DND-41 (cell line): ENCODE measurements around the gene RABAC1.

Experiments
- ATAC-seq: fragments of 200-7000 bp; cut with Tn5 transposase; 3 replicates; pipeline ENCODE4 v1.9.1; 2021; ENCODE audit warnings: low read depth; ENCODE audit not compliant: insufficient read depth
- DNase-seq: peaks from one replicate; pipeline ENCODE4 v3.0.0-alpha.2; 2020
- H2AFZ ChIP-seq: 2 replicates; pipeline ENCODE4 v1.6.0; 2012; ENCODE audit warnings: low read depth, low read length
- H3K27ac ChIP-seq: 2 replicates; pipeline ENCODE4 v1.5.1; 2012; ENCODE audit warnings: low read length, inconsistent platforms
- H3K27me3 ChIP-seq: fragments of 200-600 bp; sonication (generic); 2 replicates; pipeline ENCODE4 v1.6.0; 2012; ENCODE audit warnings: low read length, mild to moderate bottlenecking, inconsistent platforms; ENCODE audit not compliant: insufficient read depth, poor library complexity
- H3K36me3 ChIP-seq: 2 replicates; pipeline ENCODE4 v1.5.1; 2012; ENCODE audit warnings: low read length, inconsistent platforms; ENCODE audit not compliant: insufficient read depth
- H3K4me1 ChIP-seq: 2 replicates; pipeline ENCODE4 v1.5.1; 2012; ENCODE audit warnings: mild to moderate bottlenecking, low read length; ENCODE audit not compliant: insufficient read depth
- H3K4me2 ChIP-seq: 2 replicates; pipeline ENCODE4 v1.6.0; 2012; ENCODE audit warnings: mild to moderate bottlenecking, moderate library complexity, low read length, inconsistent platforms; ENCODE audit not compliant: insufficient read depth
- H3K4me3 ChIP-seq, 2 experiments: fragments of 200-600 bp in 1 of 2; shearing (Covaris generic) in 1 of 2; 2 replicates each; pipeline ENCODE4 v1.5.1; 2012 to 2016; ENCODE audit warnings: inconsistent platforms in 2 of 2, low read length in 2 of 2, mild to moderate bottlenecking in 2 of 2, low read depth in 1 of 2, moderate library complexity in 1 of 2
- H3K79me2 ChIP-seq: 2 replicates; pipeline ENCODE4 v1.6.0; 2012; ENCODE audit warnings: low read length, inconsistent platforms; ENCODE audit not compliant: insufficient read depth
- H3K9ac ChIP-seq: 2 replicates; pipeline ENCODE4 v1.6.0; 2012; ENCODE audit warnings: low read depth, mild to moderate bottlenecking, inconsistent platforms, low read length, moderate library complexity
- H3K9me3 ChIP-seq: 2 replicates; pipeline ENCODE4 v1.5.1; 2012; ENCODE audit warnings: low read length, moderate library complexity, mild to moderate bottlenecking, inconsistent platforms; ENCODE audit not compliant: insufficient read depth, severe bottlenecking
- H4K20me1 ChIP-seq: 2 replicates; pipeline ENCODE4 v1.6.0; 2012; ENCODE audit warnings: low read length; ENCODE audit not compliant: insufficient read depth
- CTCF ChIP-seq: IDR thresholded peaks from 2 replicates; pipeline ENCODE4 v1.5.1; 2012; ENCODE audit warnings: borderline replicate concordance, low read length, moderate library complexity, mild to moderate bottlenecking; ENCODE audit not compliant: poor library complexity, severe bottlenecking; ENCODE audit errors: extremely low read depth
- EZH2 ChIP-seq: IDR thresholded peaks from 3 replicates; pipeline ENCODE4 v1.6.1; 2012; ENCODE audit warnings: borderline replicate concordance, low read depth, mild to moderate bottlenecking, moderate library complexity, low read length, inconsistent platforms; ENCODE audit not compliant: severe bottlenecking

The RABAC1 gene

GRCh38 chr19:42003506-42004294 lies 44.6 kb upstream of the RABAC1 start:
- H3K79me2 ChIP-seq: no peaks in the 10 kb centered on the region
- no peak overlapping the region for H3K9ac ChIP-seq
- no peak overlapping the region for H2AFZ ChIP-seq
- ATAC-seq (no peak), DNase-seq (no peak)
- no peaks in the 10 kb centered on the region for H3K9me3 ChIP-seq
- TF ChIP-seq CTCF (no peak), EZH2 (no peak)
- no peak overlapping the region for H3K4me2 ChIP-seq
- H3K4me1 ChIP-seq: peaks cover 15% of the 10 kb centered on the region
- H4K20me1 ChIP-seq: no peaks in the 10 kb centered on the region
- H3K4me3 ChIP-seq: no peak overlapping the region
- H3K27ac ChIP-seq: no peak overlapping the region
- no peaks in the 10 kb centered on the region for H3K27me3 ChIP-seq
- H3K36me3 ChIP-seq: no peaks in the 10 kb centered on the region

GRCh38 chr19:41999878-42000208 lies 40.7 kb upstream of the RABAC1 start:
- H3K36me3 ChIP-seq: no peaks in the 10 kb centered on the region
- H4K20me1 ChIP-seq: no peaks in the 10 kb centered on the region; the same call in 1 of the 2 replicates
- ATAC-seq (no peak), DNase-seq (no peak)
- no peaks in the 10 kb centered on the region for H3K27me3 ChIP-seq
- no peak overlapping the region for H3K4me2 ChIP-seq
- H3K79me2 ChIP-seq: no peaks in the 10 kb centered on the region
- H3K4me1 ChIP-seq: peaks cover 40% of the 10 kb centered on the region
- no peak overlapping the region for H2AFZ ChIP-seq
- no peak overlapping the region for H3K4me3 ChIP-seq
- H3K9ac ChIP-seq: no peak overlapping the region
- TF ChIP-seq CTCF (no peak), EZH2 (no peak)
- H3K27ac ChIP-seq: 0 out of 2 replicates have a peak overlapping the region, but pooled peaks have one; percentile 9
- H3K9me3 ChIP-seq: no peaks in the 10 kb centered on the region

- H2AFZ ChIP-seq: no peak overlapping the region
- TF ChIP-seq CTCF (no peak), EZH2 (no peak)
- no peaks in the 10 kb centered on the region for H3K27me3 ChIP-seq
- H3K9ac ChIP-seq: no peak overlapping the region
- H3K36me3 ChIP-seq: no peaks in the 10 kb centered on the region
- no peaks in the 10 kb centered on the region for H3K79me2 ChIP-seq
- H4K20me1 ChIP-seq: no peaks in the 10 kb centered on the region; the same call in 1 of the 2 replicates
- ATAC-seq: no peak
- H3K4me1 ChIP-seq: peaks cover 46% of the 10 kb centered on the region
- no peaks in the 10 kb centered on the region for H3K9me3 ChIP-seq
- H3K4me3 ChIP-seq: no peak overlapping the region
- DNase-seq: no peak
- no peak overlapping the region for H3K4me2 ChIP-seq
- 0 out of 2 replicates have a peak overlapping the region, but pooled peaks have one; percentile 9 for H3K27ac ChIP-seq
Observed at GRCh38 chr19:41999071-41999877, 40.2 kb upstream of the RABAC1 start.
